Epithelial cell of prostate (primary cell): Measurements from ENCODE around the gene ULBP2.
"Not testable (repeated sequence)": the region's sequence is repeated elsewhere in the genome, so short reads cannot be mapped to it uniquely, and the experiment has no call there.

Experiments
- DNase-seq: peaks from one replicate; pipeline ENCODE4 v3.0.0-alpha.2; 2011; ENCODE audit warnings: low read depth, low spot score
- H3K27ac ChIP-seq: fragments of 450-650 bp; 2 replicates; pipeline ENCODE4 v1.5.1; 2017; ENCODE audit warnings: mild to moderate bottlenecking

The ULBP2 gene

DNA sequence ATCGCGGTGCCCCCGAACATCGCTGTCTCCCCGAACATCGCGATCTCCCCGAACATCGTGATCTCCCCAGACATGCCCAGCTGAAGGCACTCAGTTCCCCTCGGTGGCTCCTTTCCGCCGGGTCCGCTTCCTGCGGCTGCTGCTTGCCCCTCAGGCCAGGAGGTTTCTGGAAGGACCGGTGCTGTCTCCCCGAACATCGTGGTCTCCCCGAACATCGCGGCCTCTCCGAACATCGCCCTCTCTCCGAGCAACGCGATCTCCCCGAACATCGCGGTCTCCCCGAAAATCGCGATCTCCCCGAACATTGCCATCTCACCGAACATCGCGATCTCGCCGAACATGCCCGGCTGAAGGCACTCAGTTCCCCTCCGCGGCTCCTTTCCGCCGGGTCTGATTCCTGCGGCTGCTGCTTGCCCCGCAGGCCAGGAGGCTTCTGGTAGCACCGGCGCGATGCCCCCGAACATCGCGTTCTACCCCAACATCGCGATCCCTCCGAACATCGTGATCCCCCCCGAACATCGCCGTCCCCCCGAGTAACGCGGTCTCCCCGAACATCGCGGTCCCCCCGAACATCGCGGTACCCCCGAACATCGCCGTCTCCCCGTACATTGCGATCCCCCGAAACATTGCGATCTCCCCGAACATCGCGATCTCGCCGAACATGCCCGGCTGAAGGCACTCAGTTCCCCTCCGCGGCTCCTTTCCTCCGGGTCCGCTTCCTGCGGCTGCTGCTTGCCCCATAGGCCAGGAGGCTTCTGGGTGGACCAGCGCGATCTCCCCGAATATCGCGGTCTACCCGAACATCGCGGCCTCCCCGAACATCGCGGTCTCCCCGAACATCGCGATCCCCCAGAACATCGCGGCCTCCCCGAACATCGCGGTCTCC is 22.7 kb downstream of the ULBP2 start:
- DNase-seq = no peak
- no peak overlapping the region for H3K27ac ChIP-seq

DNA sequence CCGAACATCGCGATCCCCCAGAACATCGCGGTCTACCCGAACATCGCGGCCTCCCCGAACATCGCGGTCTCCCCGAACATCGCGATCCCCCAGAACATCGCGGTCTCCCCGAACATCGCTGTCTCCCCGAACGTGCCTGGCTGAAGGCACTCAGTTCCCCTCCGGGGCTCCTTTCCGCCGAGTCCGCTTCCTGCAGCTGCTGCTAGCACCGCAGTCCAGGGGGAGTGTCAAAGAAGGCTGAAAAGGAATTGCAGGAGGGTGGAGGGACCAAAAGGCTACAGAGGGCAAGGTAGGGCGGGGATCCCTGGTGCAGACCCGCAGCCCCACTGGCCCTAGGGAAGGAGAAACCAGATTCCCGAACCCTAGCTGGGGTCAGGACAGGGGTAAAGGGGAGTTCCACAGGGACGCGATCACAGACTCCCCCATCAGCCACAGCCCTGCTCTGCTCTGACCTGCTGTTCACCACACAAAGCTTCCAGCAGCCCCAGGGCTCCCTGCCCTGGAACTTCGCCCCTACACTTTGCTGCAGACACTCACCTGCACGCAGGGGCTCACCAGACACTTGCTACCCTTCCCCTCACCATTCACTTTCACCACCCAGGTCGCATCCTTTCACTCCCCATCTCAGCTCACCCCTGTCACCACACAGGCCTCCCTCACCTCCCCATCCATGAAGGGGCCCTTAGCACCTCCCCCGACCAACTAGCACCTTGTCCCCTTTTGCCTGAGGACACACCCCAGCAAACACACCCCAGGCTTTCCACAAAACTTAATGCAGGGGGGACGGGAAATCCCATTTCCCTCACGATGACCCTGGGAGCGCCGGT is 23.6 kb downstream of the ULBP2 start:
- DNase-seq = no peak
- H3K27ac ChIP-seq = no peak overlapping the region

DNA sequence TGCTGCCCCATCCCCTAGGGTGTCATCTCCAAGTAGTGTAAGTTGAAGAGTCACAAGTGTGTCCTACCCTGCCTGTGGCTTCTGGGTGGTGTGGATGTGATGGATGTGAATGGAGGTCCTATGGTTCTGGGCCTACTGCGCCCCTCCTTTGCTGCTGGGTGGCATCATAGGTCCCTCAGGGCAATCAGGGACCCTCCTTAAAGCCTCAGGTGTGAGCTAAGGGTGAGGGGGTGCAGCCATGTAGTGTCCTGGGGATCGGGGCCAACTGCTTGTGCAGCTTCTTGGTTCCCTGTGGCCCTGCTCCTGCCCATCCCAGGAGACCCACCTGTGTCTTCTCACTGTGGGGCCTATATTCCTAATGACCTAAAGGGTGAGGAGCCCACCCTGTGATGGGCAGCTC is 24.5 kb downstream of the ULBP2 start:
- not testable (repeated sequence) for DNase-seq, H3K27ac ChIP-seq

DNA sequence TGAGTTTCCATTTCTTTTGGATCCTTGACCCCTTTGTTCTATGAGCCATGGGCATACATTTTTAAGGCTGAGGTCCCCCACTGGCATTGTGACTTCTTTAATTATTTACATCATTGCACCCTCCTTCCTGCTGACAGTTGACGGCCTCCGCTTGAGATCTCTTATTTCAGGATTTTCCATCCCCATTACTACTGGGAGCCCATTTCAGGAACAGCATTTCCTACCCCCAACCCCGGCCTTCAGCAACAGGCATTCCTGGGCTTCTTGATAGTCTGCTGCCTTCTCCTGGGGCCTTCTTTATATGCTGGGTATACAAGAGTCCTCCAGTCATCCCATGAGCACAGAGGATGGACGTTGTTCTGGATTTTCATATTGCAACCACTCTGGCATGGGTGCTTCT is 25.8 kb downstream of the ULBP2 start:
- no peak overlapping the region for H3K27ac ChIP-seq
- DNase-seq = no peak

DNA sequence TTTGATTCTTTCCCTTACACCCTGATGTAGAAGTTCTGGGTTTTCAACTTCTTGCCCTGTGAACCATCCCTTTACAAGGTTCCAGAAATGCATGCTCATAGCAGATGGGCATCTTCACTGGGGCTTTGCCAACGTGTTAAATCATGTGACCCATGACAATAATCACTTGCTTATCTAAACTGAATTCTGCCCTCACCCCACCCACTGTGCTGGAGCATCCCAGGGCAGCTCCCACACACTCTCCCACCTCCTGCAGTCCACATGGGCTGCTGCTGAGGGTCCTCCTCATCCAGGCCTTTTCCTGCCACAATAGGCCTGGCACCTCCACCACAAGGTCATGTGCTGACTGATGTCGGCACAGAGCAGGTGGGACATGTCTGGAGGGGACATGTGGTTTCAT is 26.2 kb downstream of the ULBP2 start:
- not testable (repeated sequence) for DNase-seq, H3K27ac ChIP-seq

DNA sequence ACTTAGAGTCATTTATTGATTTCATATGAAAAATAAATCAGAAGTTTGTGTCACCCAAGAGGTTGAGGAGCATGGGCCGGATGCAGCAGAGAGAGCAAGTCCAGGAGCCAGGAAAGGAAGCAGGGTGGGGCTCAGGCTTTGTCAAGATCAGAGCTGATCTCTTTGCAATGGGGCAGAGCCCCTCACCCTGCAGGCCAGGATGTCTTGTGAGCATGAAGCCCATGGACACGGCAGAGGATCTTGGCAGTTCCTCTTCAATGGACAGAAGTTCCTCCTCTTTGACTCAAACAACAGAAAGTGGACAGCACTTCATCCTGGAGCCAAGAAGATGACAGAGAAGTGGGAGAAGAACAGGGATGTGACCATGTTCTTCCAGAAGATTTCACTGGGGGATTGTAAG is 27.1 kb downstream of the ULBP2 start:
- H3K27ac ChIP-seq, DNase-seq: not testable (repeated sequence)

DNA sequence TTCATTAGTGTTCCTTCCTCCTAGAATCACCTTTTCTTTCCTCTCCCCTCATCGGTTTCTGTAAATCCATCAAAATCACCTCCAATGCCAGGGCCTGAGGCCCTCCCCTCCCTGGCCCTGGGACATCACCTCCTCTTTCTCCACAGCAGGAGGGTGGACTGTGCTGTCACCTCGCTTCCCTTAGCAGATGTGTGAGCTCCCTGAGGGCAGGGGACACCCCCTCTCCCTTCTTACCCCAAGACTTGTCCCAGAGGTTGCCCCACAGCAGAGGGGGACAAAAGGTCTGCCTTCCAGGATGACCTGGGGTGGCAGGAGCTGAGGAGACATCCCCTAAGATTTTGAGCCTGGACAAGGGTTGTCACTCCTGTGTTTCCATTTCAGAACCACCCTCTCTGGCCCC is 27.8 kb downstream of the ULBP2 start:
- DNase-seq = no peak
- no peak overlapping the region for H3K27ac ChIP-seq

DNA sequence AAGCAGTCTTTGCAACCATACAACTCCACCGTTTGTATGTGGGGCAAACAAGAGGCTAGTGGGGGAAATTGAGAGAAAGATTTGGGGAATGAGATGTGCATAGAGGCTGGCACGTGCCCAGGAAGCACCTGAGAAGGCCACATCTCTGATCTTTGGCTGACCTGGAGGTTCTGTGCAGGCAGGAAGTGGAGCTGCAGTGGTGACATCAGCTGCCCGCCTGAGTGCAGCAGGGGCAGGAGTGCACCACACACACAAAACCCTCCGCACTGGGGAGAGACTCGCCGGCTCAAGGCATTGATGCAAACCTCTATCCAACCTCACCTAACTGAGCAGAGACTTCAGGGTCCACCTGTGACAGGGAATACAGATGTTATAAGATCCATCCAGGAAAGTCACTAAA is 32.6 kb downstream of the ULBP2 start:
- not testable (repeated sequence) for H3K27ac ChIP-seq, DNase-seq

DNA sequence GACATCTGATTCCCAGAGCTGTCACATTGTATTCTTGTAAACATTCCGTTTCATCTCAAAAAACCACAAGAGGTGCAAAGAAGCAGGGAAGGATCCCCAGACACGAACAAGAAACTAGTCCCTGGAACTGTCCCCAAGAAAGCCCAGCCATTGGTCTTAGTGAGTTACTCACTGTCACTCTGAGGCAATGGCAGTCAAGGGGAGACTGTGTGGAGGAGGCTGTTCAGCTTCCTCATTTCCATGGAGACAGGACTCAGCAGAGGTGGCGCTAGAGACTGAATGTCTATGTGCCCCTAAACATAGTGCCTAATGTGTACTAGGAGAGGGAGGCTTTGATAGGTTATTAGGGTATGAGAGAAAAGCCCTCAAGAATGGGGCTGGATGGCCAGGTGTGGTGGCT is 33.0 kb downstream of the ULBP2 start:
- no peak for DNase-seq
- no peak overlapping the region for H3K27ac ChIP-seq

DNA sequence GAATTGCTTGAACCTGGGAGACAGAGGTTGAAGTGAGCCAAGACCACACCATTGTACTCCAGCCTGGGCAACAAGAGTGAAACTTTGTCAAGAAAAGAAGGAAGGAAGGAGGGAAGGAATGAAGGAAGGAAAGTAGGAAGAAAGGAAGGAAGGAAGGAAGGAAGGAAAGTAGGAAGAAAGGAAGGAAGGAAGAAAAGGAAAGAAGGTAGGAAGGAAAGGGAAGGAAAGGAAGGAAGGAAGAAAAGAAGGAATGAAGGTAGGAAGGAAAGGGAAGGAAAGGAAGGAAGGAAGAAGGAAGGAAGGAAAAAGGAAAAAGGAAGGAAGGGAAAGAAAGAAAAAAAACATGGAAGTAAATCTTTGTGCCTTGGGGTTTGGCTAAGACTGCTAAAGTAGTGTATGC is 33.6 kb downstream of the ULBP2 start:
- H3K27ac ChIP-seq = no peak overlapping the region
- DNase-seq = no peak

DNA sequence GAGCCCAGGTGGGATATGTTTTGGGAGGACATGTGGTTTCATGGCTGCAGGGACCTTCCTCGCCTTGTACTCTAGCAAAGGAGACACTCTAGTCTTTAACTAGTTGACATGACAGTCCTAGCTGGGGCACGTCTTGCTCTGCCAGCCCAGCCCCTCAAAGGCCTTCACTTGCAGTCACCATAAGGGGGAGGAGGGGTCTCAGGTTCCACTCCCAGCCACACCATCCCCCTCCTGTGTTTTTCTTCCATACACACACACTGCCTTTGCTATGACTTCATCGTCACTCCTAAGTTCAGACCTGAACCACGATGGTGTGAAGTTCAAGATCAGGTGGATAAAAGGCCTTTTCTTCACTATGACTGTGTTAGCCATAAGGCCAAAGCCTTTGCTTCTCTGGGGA is 35.4 kb downstream of the ULBP2 start:
- DNase-seq = no peak
- no peak overlapping the region for H3K27ac ChIP-seq

DNA sequence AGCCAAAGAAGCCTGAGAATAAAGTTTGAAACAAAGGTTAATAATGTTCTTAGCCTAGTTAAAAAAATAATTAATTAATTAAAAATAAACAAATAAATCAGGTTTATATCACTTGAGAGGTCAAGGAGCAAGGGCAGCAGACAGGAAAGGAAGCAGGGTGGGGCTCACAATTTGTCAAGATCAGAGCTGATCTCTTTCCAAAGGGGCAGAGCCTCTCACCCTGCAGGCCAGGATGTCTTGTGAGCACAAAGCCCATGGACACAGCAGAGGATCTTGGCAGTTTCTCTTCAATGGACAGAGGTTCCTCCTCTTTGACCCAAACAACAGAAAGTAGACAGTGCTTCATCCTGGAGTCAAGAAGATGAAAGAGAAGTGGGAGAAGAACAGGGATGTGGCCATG is 36.8 kb downstream of the ULBP2 start:
- H3K27ac ChIP-seq = no peak overlapping the region
- DNase-seq = no peak

DNA sequence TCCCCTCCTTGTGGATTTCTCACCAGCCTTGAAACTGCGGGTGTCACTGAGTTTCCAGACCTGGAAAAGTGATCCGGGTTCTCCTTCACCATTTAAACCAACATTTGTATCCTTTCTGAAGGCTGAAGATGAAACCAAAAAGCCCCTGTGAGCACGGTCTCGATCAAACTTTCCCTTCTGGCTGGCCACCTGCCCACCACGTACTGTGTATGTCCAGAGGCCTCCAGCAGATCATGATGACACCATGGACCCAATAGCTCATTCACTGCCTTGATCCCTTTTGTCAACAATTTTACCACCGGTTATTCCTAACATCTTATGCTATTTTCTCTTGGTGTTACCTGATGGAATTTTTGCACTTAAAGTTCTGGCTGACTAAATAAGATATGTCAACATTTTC is 37.5 kb downstream of the ULBP2 start:
- DNase-seq = no peak
- no peak overlapping the region for H3K27ac ChIP-seq

DNA sequence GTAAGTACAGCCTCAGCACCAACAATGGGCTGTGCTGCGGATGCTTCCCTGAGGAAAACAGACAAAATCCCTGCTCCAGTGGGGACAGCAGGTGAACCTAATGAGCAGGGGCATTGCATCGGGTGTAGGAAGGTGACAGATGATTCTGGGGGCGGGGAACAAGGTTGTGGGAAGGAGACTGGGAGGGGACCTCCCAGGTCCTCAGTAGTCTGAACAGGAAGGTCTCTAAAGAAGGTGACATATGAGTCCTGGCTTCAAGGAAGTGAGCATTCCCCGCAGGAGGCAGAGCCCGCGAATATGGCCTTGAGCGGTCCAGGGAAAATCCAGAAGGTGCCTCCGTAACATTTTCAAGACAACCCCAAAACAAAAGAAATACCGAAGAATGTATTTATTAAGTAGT is 41.3 kb downstream of the ULBP2 start:
- no peak for DNase-seq
- no peak overlapping the region for H3K27ac ChIP-seq

DNA sequence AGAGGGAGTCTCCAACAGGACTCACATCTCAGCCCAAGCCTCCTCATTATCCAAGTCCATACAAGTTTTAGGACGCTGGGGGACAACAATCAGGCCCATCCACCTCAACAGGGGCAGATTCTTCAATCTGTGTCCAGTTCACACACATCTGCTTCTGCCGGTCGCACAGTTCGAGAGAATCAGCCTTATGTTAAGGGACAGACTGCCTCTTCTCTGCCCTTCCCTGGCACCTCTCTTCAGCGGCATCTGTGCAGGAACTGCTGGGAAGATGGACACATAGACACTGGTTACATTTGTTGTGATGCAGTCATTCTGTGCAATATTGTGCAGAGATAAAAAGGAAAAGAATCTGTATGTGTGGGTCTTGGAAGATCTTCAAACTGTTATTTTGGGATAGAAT is 43.0 kb downstream of the ULBP2 start:
- no peak for DNase-seq
- no peak overlapping the region for H3K27ac ChIP-seq

DNA sequence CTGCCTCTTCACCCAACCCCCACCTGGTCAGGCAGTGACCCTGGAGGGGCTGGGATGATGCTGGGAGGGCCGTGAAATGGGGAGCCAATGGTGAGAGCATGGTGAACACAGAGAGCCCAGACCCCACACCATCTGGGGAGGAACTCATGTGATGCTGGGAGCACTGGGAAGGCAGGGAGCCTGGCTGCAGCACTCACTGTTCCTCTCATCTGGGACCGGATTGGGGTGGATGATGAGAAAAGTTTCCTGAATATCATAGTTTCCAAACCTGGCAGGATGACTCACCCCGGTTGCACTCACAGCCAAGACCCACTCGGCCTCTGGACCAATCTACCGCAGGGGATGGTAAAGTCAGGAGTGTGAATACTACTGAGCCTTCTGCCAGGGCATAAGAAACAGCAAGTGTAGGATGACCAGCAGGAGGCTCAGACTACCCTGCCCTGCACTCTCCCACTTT is 43.7 kb downstream of the ULBP2 start:
- DNase-seq = no peak
- no peak overlapping the region for H3K27ac ChIP-seq

DNA sequence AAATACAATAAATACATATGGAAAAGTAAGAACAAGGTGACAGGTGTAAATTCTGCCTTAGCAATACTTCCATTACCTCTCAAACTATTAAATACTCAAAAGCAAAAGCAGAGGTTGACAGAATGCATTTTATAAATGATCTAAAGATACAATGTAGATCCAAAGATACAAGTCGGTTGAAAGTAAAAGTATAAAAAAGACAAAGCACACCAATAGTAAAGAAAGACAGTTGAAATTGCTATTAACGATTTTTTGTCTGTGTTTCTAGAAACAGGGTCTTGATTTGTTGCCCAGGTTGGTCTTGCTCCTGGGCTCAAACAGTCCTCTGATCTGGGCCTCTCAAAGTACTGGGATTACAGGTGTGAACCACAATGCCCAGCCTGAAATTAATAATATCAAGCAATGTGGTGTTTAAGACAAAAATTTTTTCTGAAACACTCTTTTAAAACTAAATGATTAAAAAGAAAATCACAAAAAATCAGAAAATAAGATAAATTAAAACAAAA is 45.8 kb downstream of the ULBP2 start:
- no peak for DNase-seq
- no peak overlapping the region for H3K27ac ChIP-seq

DNA sequence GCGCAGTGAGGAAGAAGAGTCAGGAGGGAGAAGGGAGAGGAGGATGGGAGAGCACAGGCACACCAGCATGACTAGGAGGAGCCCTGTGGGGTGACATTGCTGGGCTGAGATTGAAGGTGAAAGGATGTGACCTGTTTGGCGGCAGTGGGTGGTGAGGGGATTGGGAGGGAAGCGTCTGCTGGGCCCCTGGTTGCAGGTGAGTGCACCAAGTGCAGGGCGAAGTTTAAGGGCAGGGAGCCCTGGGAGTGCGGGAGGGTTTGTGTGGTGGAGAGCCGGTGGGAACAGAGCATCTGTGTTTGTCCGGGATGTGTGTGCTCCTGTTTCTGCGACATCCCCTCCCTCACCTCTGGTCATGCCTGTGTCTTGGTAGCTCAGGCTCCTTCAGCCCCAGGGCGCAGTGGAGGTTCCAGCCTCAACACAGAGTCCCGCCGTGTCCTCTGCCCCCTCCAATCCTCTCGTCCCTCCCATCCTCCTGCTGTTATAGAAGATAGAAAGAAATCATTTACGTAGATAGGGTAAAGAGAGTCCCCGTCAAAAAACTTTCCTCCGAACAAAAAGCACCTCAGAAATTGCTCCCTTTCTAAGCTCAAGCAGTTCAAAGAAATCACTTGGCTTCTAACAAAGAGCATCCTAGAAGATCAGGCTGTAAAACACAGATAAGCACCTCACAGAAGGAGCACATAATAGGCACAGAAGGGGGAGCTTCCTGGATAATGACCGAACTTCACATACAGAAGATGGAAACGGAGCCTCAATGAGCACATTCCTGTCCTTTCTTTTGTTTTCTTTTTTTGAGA is 46.9 kb downstream of the ULBP2 start:
- DNase-seq = no peak
- H3K27ac ChIP-seq = no peak overlapping the region

DNA sequence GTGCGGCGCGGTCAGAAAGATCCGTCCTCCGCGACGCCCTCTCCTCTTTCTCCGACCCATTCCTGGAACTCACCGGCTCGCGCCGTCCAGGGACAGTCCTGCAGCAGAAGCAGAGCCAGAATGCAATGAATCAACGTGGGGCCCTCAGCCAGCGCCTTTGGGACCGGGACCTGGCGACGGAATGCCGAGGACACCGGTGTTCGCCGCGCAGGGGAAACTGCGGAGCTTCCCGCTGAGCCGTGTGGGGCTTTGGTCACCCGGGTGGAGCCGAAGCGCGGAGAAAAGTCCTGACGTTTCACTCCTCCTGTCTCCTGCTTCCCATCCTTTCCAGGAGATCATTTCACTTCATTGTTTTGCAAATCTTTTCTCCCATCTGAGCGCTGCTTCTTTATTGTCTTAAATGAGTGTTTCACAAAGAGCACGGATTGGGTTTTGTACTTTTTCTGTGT is 48.4 kb downstream of the ULBP2 start:
- DNase-seq = no peak
- no peak overlapping the region for H3K27ac ChIP-seq
